OCI-LY7 (cell line): ENCODE data around the gene GRM4. TPM values are rescaled to one million over a fixed set of nuclear protein-coding genes. Genes with fewer than 3 reads are reported as not detected.

Source experiments
- BruUV-seq: library from RNA; stranded (reverse); fragments of 400-500 nt; replicated peaks from 2 replicates; lab custom pipeline; 2021; lab: Mats Ljungman, UMichigan
- CTCF ChIA-PET: fragments of 300-600 bp; sonication (Branson Sonifier 250); formaldehyde crosslinking; loops from one replicate; lab custom pipeline; 2022; ENCODE audit warnings: antibody characterized with exemption; ENCODE audit not compliant: unreplicated experiment; lab: Charles Lee
- POLR2A ChIA-PET: fragments of 300-600 bp; sonication (Branson Sonifier 250); formaldehyde crosslinking; loops from one replicate; lab custom pipeline; 2022; ENCODE audit warnings: antibody characterized with exemption; lab: Charles Lee
- DNase-seq: peaks from one replicate; pipeline ENCODE4 v3.0.0-alpha.2; 2015; ENCODE audit warnings: low spot score
- H2AFZ ChIP-seq: fragments of 200-600 bp; sonication (generic), shearing (Covaris generic); 2 replicates; pipeline ENCODE4 v1.6.1; 2014; ENCODE audit warnings: mild to moderate bottlenecking, antibody characterized with exemption, low read length, moderate library complexity
- H3K27ac ChIP-seq: fragments of 200-600 bp; sonication (generic); 2 replicates; pipeline ENCODE4 v1.5.1; 2014; ENCODE audit warnings: mixed run types, low read depth, mild to moderate bottlenecking, moderate library complexity, low read length, inconsistent platforms; ENCODE audit not compliant: poor library complexity, severe bottlenecking
- H3K36me3 ChIP-seq: fragments of 200-600 bp; sonication (generic); 2 replicates; pipeline ENCODE4 v1.6.1; 2014; ENCODE audit warnings: mild to moderate bottlenecking, antibody characterized with exemption, low read length, moderate library complexity, mixed read lengths; ENCODE audit not compliant: insufficient read depth
- H3K4me1 ChIP-seq: fragments of 200-600 bp; sonication (generic); 2 replicates; pipeline ENCODE4 v1.5.1; 2014; ENCODE audit warnings: mild to moderate bottlenecking, low read length; ENCODE audit not compliant: insufficient read depth, poor library complexity, severe bottlenecking
- H3K4me2 ChIP-seq: fragments of 200-600 bp; sonication (generic); 2 replicates; pipeline ENCODE4 v1.6.1; 2014; ENCODE audit warnings: mild to moderate bottlenecking, low read length
- H3K4me3 ChIP-seq: fragments of 200-600 bp; sonication (generic); 2 replicates; pipeline ENCODE4 v1.5.1; 2014; ENCODE audit warnings: mild to moderate bottlenecking, low read depth, low read length; ENCODE audit not compliant: poor library complexity, severe bottlenecking
- H3K79me2 ChIP-seq: fragments of 200-600 bp; sonication (generic); 2 replicates; pipeline ENCODE4 v1.6.1; 2016; ENCODE audit warnings: low read depth, mild to moderate bottlenecking, low read length, moderate library complexity, mixed read lengths; ENCODE audit not compliant: insufficient read depth
- H3K9me2 ChIP-seq: fragments of 200-600 bp; sonication (generic); 2 replicates; pipeline ENCODE4 v1.6.1; 2016; ENCODE audit warnings: mild to moderate bottlenecking, low read length, mixed read lengths; ENCODE audit not compliant: insufficient read depth
- H3K9me3 ChIP-seq: fragments of 200-600 bp; sonication (generic); 2 replicates; pipeline ENCODE4 v1.6.1; 2014; ENCODE audit warnings: mild to moderate bottlenecking, mixed run types, low read length, mixed read lengths
- H4K20me1 ChIP-seq: fragments of 200-600 bp; sonication (generic); 2 replicates; pipeline ENCODE4 v1.6.1; 2014; ENCODE audit warnings: mild to moderate bottlenecking, antibody characterized with exemption, low read length, moderate library complexity, mixed read lengths; ENCODE audit not compliant: insufficient read depth
- CTCF ChIP-seq: fragments of 200-600 bp; sonication (generic); conservative IDR thresholded peaks from 2 replicates; pipeline ENCODE4 v1.5.1; 2014; ENCODE audit warnings: mild to moderate bottlenecking, antibody characterized with exemption, low read length, moderate library complexity, mixed read lengths
- EZH2phosphoT487 ChIP-seq: fragments of 200-600 bp; sonication (generic); IDR thresholded peaks from 2 replicates; pipeline ENCODE4 v1.6.1; 2018; ENCODE audit warnings: low read depth, borderline replicate concordance, mild to moderate bottlenecking, mixed run types, antibody characterized with exemption, low read length, moderate library complexity, mixed read lengths
- intact Hi-C: fragments of 100-400 bp; cut with micrococcal nuclease; formaldehyde crosslinking; loops from one replicate; pipeline ENCODE4 v1.10.0; 2022; ENCODE audit not compliant: unreplicated experiment
- total RNA-seq, 2 experiments: library from RNA; depleted of rRNA in 1 of 2; stranded (reverse); fragments of >200 nt in 1 of 2; shearing (Covaris generic) in 1 of 2; gene quantifications; 2 replicates each; pipeline ENCODE4 v1.2.3, GENCODE V29; 2014 to 2022

Gene GRM4
- total RNA-seq, 2 experiments from 2014 or later: 0.73 to 1.3 TPM

GRCh38 chr6:34066772-34067770 is 78.8 kb downstream of the GRM4 start:
- Histone ChIP-seq H3K4me2 (no peak overlapping the region), H3K9me2 (no peaks in the 10 kb centered on the region), H2AFZ (no peak overlapping the region), H3K4me1 (no peaks in the 10 kb centered on the region), H3K79me2 (no peaks in the 10 kb centered on the region), H3K9me3 (peaks cover 5% of the 10 kb centered on the region; the same call in 1 of the 2 replicates), H4K20me1 (no peaks in the 10 kb centered on the region), H3K27ac (no peak overlapping the region), H3K4me3 (no peak overlapping the region), H3K36me3 (no peaks in the 10 kb centered on the region)
- POLR2A ChIA-PET: no interaction called here
- no peak for DNase-seq
- intact Hi-C loops: no loop called here
- no TSS peak for BruUV-seq
- TF ChIP-seq CTCF (no peak; the same call in 1 of the 2 replicates), EZH2phosphoT487 (no peak)
- CTCF ChIA-PET: no interaction called here

DNA sequence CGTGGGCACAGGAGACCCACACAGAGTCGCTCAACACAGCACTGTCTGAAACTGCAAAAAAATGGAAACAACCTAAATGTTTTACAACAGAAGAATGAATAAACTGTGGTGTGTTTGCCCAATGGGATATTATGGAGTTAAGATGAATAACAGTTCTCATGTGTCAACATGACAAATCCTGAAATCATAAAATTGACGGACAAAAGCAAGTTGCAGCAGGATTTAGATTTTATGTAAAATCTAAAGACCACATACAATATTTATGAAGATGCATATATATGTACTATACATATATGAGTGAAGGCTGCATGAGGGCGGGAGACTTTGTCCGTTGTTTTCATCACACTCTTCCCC is 79.7 kb downstream of the GRM4 start:
- Histone ChIP-seq H3K9me3 (no peaks in the 10 kb centered on the region), H3K79me2 (no peaks in the 10 kb centered on the region), H3K36me3 (no peaks in the 10 kb centered on the region), H2AFZ (no peak overlapping the region), H3K4me3 (no peak overlapping the region), H3K27ac (no peak overlapping the region), H3K4me1 (no peaks in the 10 kb centered on the region), H3K4me2 (no peak overlapping the region), H3K9me2 (no peaks in the 10 kb centered on the region), H4K20me1 (no peaks in the 10 kb centered on the region; the same call in 1 of the 2 replicates)
- ChIA-PET POLR2A (no interaction called here), CTCF (no interaction called here)
- intact Hi-C loops: no loop called here
- TF ChIP-seq EZH2phosphoT487 (no peak), CTCF (no peak)
- BruUV-seq: no TSS peak
- DNase-seq: no peak
